GM18907 (cell line): ENCODE measurements around the gene MTAP.
"Not testable (repeated sequence)": the region's sequence is repeated elsewhere in the genome, so short reads cannot be mapped to it uniquely, and the experiment has no call there.

Source experiments
- ATAC-seq: cut with Tn5 transposase; IDR thresholded peaks from one replicate; pipeline ENCODE4 v1.9.1; 2021; ENCODE audit warnings: mild to moderate bottlenecking, moderate library complexity; ENCODE audit not compliant: unreplicated experiment

The MTAP gene

DNA sequence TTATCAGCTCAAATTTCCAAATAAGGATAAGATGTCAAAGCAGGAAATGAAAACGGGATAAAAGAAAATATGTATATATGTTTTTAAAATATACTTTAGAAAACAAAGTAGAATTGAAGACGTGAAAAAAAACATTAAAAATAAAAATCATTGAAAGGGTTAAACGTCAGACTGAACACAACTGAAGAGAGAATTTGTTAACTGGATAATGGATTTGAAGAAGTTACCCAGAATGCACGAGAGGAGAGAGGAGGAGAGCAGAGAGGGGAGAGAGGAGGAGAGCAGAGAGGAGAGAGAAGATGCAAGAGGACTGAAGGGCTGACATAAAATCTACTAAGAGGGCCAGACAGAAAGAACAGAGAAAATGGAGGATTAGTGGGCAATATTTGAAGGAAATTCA, 103.8 kb downstream of the MTAP start:
- ATAC-seq: no peak

DNA sequence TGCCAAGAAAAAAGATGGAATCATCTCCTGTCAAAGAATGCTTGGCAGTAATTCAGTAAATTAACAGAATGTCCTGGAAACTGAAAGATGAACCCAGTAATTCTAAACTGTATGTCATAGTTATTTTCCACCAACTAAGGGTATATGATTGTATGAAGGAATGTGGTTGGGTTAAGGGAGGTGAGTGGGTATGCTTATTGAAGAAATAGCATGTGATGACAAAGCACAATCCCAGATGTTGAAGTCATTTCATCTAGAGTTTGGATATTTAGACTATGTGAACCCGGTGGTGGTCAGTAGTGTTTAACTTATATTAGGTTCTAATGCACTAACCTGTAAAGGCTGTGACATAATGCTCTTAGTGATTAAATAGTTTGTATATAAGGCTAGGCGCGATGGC, 104.4 kb downstream of the MTAP start:
- no peak for ATAC-seq

GRCh38 chr9:21919377-21920362, 117.2 kb downstream of the MTAP start:
- peak; percentile 95 for ATAC-seq

- no peak for ATAC-seq
Observed at GRCh38 chr9:21923694-21924093, 121.3 kb downstream of the MTAP start.

DNA sequence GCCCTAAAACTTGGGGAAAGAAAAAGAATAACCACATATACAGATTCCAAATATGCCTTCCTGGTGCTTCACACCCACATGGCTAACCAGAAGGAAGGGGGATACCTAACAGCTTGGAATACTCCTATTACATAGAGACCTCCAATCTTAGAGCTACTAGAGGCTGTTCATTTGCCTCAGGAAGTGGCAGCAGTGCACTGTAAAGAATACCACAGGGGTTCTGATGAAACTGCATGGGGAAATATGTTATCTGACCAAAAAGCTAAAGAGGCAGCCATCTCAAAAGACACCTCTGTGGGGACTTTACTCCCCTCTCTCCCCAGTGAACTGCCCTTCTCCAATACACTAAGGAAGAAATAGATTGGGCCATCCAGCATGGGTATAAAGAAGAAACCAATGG, 125.3 kb downstream of the MTAP start:
- no peak for ATAC-seq

DNA sequence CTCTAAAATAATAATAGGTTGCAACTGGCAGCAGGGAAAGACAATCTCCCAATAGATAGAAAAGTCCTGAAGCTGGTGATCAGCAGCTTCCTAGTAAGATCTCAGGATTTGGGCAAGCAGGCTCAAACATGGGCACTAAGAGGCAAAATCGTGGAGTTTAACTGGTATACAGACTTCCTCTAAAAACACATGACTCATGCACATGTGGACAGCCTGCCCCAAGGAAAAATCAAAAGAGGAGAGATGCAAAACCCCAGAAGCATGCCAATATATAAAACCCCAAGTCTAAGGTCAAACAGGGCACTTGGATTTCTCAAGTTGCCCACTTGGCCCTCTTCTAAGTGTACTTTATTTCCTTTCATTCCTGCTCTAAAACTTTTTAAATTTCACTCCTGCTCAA, 129.0 kb downstream of the MTAP start:
- no peak for ATAC-seq

DNA sequence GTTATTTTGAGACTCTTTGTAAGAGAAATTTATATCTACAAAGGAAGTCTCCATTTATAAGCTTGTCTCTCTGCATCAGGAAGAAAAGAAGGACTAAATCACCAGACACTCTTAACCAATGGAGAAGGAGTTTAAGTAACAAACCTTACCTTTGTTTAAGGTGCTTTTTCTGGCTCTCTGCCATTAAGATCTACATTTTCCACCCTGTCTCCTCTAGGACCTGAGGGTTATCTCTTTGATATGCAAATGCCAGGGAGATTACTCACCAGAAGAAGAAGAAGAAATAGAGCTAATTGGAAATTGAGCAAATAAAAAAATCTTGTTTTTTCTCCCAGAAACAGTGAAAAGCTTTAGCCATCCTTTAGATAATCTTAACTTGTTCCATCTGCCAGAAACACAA, 130.8 kb downstream of the MTAP start:
- no peak for ATAC-seq

GRCh38 chr9:21933865-21934264, 131.4 kb downstream of the MTAP start:
- ATAC-seq: no peak

DNA sequence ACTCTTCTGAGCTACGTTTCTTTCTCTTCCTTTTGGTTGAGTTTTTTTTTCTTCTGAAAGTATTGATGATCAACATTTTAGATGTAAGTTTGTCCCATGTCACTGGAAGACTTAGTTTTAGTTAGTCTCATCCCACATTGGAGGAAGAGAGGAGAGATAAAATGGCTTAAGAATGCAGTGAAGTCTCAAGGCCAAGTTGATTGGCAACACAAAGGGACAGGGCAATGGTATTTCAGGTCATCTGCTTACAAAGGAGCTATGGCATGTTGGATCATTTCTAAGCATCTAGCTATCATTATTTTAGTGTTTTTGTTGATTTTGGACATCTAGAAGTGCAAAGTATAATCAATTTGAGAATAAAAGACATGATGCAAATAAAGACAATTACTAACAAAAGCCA, 133.2 kb downstream of the MTAP start:
- no peak for ATAC-seq

GRCh38 chr9:21936161-21936560, 133.7 kb downstream of the MTAP start:
- ATAC-seq: no peak

DNA sequence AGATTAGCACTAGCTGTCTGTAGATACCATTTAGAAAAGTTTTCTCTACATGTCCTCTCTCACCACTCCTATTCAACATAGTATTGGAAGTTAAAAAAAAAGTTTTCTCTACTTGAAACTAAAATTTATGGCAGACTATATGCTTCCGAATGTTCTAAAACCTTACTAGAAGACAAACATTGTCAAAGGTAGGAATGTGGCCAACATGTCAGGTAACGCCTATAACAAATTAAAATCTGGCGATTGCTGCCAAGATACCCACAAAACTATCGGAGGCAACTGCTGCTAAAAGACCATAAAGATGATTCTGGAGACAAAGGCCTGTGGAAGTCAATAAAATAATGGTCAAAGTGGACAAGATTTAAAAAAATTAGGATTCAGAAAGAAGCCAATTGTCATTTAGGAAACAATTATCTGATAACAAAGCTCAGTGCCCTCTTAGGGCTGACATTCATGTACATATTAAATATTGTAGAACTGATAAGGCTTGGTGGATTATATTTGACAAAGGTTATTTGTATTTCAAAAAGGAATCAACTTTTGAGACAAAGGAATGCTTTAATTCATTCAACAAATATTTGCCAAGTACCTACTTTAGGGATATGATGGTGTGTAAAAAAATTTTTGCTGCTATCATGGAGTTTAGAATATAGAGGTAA, 139.0 kb downstream of the MTAP start:
- ATAC-seq: no peak

GRCh38 chr9:21943464-21943863, 141.0 kb downstream of the MTAP start:
- no peak for ATAC-seq

GRCh38 chr9:21945606-21946005, 143.2 kb downstream of the MTAP start:
- no peak for ATAC-seq

DNA sequence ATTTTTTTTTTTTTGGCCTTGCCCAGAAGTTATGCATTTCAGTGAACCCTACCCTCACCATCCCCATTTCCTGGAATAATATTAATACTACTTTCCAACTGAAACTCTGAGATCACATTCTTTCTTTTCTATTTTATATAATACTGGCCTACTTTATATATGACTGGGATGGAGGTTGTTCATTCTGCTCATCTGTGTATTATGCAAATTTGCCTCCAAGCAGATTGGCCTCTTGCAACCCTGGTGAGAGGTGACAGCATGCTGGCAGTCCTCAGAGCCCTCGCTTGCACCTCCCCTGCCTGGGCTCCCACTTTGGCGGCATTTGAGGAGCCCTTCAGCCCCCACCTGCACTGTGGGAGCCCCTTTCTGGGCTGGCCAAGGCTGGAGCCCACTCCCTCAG, 156.4 kb downstream of the MTAP start:
- no peak for ATAC-seq

DNA sequence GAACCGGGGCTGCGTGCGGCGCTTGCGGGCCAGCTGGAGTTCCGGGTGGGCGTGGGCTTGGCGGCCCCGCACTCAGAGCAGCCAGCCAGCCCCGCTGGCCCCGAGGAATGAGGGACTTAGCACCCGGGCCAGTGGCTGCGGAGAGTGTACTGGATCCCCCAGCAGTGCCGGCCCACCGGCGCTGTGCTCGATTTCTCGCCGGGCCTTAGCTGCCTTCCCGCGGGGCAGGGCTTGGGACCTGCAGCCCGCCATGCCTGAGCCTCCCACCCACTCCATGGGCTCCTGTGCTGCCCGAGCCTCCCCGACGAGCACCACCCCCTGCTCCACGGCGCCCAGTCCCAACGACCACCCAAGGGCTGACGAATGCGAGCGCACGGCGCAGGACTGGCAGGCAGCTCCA, 156.8 kb downstream of the MTAP start:
- not testable (repeated sequence) for ATAC-seq

- ATAC-seq: no peak
Observed at GRCh38 chr9:21961569-21961968, 159.1 kb downstream of the MTAP start.

DNA sequence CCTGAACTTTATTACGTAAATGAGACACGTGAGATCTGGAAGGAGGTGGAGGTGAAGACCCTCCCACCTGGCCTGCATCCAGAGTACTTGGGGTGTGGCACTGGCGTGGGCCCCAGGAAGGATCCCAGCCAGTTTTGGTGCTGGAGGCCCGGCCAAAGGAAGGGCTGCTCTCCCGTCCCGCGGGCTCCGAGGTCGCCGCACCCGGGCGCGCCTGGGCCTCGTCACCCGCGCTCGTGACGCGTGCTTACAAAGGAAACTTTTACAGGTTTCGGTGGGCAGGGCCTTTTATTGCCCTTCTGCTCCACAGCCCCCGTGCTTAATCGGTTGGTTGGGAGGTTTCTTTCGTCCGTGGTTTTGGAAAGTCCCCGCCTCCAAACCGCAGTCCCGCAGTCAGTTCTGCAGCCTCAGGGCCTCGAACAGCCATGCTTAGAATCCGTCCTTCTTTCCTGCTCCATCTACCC, 162.5 kb downstream of the MTAP start:
- ATAC-seq: peak; percentile 63

DNA sequence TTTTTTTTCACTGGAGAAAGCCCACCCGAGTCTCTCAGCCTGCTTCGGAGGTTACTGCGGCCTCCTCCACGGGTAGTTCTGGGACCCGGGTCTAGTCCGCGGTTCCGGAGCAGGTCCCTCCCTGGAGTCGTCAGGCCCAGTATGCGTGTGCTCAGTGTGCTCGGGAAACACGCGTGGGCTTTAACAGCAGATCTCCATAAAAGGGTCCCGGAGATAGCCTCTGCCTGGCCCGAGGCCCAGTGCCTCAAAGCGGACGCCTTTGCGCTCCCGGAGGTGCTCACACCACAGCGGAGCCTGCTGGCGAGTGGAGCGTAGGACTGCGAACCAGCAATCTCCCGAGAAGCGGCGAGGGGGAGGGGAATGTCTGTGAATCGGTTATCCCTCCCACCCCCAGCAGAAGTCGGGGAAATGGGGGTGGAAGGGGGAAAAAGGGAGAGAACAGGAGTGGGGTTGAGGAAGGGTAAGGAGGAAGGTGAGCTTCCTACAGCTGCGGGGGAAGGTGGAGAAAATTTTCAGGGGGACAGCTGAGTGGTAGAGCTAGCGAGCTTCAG, 163.0 kb downstream of the MTAP start:
- peak; percentile 94 for ATAC-seq

DNA sequence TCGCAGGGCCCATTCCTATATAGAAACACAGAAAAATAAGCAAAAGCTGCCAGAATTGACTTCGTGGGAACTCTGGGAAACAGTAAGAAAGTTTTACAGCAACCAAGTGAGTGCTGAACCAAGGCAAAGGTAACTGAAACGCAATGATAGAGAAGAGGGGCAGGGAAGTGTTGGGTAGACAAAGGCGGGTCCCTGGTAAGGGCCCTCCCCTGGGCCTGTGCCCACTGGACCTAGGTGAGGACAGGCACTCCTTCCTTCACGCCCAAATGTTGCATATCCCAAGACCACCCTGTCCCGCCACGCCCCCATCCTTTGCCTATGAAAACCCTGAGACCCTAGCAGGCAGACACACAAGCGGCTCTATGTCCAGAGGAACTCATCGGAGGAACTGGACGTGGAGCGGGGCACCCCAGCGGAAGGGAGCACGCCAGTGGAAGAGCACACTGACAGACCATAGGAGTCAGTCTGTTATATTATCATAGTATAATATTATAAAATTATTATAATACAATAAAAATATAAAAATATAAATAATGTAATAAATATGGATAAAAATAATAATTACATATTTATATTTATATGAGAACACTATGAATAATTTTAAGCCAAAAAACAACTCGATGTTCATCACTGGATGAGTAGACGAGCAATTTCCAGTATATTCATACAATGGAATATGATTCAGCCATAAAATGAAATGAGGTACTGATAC, 163.9 kb downstream of the MTAP start:
- no peak for ATAC-seq

- ATAC-seq: no peak
Observed at GRCh38 chr9:21967169-21967568, 164.7 kb downstream of the MTAP start.

DNA sequence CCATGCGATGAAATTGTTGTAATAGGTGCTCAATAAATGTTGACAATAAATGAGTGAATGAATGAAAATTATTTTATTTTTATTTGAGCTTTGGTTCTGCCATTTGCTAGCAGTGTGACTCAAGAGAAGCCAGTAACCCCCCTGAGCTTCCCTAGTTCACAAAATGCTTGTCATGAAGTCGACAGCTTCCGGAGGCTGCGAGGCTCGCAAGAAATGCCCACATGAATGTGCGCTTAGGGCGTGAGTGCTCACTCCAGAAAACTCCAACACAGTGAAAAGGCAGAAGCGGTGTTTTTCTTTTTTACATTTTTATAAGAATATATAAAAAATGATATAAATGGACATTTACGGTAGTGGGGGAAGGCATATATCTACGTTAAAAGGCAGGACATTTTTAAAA, 165.3 kb downstream of the MTAP start:
- no peak for ATAC-seq
